HG02678 (cell line): ENCODE results near the gene TRIM67.
"Not testable (repeated sequence)": the region's sequence is repeated elsewhere in the genome, so short reads cannot be mapped to it uniquely, and the experiment has no call there.

ENCODE experiments used
- ATAC-seq: cut with Tn5 transposase; IDR thresholded peaks from one replicate; pipeline ENCODE4 v1.9.1; 2021; ENCODE audit warnings: mild to moderate bottlenecking, moderate library complexity; ENCODE audit not compliant: unreplicated experiment

Gene TRIM67

DNA sequence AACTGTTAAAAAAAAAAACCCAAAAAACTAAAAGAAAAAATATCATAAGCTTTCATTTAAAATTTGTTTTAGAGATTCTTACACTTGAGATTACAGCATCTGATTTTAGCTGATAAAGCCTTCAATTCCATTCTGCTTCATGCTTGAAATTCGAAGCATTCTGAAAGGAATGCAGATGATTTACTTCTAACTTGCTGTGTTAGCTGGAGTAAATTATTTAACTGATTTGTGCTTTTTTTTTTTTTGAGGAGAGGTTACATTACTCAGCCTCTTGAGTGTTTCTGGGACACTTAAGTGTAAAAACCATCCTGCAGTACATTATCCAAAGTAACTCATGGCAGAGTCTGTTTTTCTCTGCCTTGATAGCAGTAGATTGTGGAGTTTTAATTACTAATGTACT lies 4.5 kb upstream of the TRIM67 start:
- no peak for ATAC-seq

DNA sequence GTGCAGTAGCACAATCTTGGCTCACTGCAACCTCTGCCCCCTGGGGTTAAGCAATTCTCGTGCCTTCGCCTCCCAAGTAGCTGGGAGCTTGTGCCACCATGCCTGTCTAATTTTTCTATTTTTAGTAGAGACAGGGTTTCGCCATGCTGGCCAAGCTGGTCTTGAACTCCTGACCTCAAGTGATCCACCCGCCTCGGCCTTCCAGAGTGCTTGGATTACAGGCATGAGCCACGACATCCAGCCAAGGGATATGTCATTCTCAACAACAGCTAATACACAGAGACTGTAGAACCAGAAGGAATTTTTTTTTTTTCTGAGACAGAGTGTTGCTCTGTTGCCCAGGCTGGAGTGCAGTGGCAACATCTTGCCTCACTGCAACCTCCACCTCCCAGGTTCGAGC lies 3.7 kb upstream of the TRIM67 start:
- not testable (repeated sequence) for ATAC-seq

DNA sequence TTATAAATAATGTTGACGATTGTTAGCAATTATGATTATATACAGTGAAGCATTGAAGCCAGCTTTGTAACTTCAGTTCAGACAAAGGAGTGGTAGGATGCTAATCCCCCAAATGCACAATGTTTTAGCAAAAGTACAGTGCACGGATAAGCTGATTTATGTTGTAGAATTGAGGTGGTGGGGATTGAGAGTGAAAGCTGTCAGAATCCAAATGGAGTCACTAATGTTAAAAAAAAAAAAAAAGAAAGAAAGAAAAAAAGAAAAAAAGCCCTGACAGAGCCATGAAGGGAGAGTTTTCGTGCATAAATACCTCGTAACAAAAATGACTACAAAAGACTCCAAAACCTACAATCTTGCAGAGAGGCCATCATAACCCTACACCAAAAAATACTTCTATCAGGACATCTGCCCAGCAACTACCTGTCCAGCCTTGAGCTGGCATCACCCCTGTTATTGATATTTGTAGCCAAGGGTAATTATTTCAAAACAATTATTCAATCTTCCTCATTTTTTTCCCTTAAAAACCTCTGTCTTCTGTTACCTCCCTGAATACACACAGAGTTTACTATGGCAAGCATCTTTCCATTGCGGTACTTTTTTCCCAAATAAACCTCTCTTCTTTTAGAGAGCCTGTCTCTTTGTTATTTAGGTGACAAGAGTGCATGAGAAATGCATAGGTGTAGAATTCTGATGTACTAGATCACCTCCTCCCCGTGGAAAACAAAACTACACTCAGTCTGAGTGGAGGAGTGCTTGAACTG lies 2.5 kb upstream of the TRIM67 start:
- ATAC-seq = no peak

DNA sequence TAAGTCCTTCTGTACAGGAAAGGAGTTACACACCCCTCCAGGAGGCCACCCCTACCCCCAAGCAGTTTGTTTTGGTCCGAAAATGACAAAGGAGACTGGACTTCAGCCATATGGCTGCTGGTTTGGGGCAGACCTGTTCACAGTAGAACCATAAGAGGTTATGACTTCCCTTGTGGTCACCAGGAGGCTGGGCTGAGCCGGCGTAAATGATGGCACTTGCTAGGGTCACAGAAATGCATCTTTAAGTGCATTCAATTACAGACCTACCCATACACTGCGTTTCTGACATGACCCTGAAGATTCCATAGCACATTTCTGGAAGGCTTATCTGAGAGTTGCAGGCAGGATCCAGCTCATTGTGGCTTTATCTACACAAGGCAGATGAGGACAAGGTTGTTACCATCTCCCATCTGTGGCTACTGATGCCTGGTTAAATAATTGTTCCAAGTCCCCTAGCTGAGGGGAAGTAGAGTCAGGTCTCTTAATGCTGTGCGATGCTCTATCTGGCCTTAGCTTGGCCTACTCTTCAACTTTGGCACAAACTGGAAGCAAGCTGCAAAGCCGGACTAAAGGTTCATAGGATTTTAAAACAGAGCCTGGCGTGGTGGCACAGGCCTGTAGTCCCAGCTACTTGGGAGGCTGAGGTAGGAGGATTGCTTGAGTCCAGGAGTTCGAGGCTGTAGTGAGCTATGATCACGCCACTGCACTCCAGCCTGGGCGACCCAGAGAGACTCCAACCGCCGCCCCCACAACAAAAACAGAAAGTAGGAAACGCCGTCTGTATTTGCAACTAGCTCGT lies 1.7 kb upstream of the TRIM67 start:
- no peak for ATAC-seq

DNA sequence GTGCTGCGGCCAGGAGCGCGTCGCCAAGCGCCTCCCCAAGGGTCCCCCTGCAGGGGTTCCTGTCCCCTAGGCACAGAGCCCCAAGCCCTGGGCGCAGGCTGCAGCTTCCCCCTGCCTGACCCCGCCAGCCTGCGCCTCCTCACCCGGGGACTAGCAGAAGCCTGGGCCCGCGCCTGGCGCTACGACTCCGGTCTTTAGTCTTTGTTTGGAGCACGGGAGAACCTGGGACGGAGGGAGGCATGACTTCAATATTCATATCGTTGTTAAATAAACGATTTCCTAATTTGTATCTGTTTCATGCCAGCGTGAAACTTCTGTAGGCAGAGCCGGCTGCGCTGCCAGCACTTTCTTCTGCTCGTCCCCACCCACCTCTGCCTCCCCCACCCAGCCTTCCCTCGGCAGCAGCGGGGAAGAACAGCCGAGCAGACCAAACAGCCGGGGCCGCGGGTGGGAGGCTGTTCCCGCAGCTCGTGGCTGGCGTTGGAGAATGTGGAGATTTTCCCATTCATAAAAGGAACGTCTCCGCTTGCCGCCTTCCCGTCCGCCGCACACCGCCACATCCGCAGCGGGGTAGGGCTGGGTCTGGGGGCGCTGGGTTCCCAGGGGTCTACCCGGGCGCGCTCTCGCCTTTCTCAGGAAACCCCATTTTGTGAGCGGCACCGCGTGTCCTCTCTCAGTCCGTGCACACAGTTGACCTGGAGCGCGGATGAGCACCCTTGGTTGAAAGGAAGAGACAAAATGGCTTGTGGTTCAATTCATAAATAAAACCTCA lies 777 bp upstream of the TRIM67 start:
- ATAC-seq = no peak

DNA sequence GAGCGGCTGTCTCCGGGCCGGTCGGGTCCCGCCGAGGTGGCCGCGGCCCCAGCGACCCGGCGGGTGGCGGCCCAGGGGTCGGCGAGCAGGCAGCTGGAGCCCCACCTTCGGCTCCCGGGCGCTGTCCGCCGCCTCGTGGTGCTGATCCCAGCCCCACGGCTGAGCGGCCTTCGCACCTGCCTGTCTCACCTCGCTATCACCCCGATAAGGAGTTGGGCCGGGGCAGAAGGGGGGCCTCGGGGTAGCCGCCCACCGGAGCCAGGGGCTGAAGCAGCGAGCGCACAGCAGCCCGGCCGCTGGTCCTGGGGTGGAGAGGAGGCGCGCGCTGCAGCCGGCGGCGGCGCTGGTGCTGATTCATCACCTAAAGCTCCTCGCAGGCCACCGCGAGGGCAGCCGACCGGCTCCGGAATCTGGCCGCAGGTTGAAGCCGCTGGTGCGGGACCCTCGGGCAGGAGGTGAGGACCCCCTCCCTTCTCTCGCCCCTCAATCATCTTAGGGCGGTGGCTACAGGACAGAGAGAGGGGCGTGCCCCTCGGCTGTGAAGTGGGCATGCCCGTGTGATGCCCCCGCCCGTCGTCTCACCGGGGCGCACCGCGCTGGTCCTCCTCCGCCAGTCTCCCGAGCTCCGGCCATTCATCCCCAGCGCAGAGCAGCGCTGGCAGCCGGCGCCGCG lies 575 bp downstream of the TRIM67 start:
- ATAC-seq = no peak

DNA sequence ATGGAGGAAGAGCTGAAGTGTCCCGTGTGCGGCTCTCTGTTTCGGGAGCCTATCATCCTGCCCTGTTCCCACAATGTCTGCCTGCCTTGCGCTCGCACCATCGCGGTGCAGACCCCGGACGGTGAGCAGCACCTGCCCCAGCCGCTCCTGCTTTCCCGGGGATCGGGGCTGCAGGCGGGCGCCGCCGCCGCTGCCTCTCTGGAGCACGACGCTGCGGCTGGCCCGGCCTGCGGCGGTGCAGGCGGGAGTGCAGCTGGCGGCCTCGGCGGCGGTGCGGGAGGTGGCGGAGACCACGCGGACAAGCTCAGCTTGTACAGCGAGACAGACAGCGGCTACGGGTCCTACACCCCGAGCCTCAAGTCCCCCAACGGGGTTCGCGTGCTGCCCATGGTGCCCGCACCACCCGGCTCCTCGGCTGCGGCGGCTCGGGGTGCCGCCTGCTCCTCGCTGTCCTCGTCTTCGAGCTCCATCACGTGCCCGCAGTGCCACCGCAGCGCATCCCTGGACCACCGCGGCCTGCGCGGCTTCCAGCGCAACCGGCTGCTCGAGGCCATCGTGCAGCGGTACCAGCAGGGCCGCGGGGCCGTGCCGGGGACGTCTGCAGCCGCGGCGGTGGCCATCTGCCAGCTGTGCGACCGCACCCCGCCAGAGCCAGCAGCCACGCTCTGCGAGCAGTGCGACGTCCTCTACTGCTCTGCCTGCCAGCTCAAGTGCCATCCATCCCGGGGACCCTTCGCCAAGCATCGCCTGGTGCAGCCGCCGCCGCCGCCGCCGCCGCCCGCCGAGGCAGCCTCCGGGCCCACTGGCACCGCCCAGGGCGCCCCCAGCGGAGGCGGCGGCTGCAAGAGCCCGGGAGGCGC lies 1.3 kb downstream of the TRIM67 start:
- ATAC-seq = no peak

DNA sequence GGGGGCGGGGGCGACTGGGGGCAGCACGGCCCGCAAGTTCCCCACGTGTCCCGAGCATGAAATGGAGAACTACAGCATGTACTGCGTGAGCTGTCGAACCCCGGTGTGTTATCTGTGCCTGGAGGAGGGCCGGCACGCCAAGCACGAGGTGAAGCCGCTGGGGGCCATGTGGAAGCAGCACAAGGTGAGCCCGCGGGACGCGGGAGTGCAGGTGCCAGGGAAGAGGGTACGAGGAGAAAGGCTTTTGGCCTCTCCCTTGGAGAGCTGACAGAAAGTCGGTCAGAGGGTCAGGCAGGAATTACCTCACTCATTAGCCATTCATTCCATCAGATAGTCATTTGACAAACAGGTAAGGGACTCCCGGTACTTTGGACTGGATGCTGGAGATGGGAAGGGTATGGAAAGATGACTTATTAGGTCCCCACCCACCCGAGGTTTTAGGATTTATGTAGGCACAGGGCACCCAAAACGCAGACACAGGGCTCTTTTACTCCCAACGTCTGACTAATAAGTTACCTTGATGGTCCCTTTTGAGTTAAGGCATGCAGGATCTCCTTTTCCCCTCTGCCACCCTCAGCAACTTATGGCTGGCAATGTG lies 2.1 kb downstream of the TRIM67 start:
- no peak for ATAC-seq

DNA sequence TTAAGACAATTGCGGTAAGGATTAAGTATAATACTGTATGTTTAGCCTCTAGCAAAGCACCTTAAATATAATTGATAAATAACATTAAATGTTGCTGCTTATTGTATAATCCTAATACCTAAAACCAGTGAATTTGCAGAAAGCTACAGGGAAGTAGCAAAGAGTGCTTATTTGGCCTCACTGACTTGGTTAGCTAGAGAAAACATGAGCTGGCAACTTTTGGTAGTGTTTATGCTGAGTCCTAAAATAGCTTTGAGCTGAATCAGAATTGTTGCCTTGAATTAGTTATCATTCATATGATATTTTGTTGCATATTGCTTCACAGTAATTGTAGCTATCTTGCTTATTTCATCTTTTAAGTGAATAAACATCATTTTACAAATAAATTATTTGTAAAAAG lies 3.5 kb downstream of the TRIM67 start:
- no peak for ATAC-seq

DNA sequence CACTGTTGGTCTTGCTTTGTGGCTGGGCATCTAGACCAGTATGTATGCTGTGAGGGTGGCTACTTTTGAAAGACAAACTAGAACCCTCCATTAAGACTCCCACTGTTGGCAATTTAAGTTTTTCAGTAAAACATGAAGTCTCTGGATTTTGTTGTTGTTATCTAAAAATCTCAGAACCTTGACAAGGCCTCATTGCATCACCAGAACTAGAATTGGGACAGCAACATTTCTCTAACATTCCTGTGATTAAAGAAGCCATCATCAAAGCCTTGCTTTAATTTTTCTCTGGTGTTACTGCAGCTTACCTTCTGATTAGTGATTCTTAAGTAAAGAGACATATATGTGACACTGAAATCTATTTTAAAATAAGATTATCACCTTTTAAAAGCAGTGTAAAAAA lies 4.5 kb downstream of the TRIM67 start:
- ATAC-seq = no peak

DNA sequence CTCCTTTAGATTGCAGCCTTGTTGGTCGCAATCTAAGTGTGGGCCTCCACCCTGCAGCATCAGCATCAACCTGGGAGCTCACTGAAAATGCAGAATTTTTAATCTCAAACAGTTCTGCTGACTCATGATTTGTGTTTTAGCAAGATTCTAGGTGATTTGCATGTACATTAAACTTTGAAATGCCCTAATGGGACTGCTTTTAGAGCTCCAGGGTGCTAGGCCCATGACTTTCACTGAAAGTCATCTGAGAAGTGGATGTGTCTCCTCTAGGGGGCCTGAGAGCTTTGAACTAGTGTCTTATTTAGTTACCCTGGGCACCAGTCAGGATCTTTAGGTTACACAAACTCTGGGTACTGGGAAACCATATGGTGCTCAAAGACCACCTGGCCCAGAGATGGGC lies 9.0 kb downstream of the TRIM67 start:
- no peak for ATAC-seq

DNA sequence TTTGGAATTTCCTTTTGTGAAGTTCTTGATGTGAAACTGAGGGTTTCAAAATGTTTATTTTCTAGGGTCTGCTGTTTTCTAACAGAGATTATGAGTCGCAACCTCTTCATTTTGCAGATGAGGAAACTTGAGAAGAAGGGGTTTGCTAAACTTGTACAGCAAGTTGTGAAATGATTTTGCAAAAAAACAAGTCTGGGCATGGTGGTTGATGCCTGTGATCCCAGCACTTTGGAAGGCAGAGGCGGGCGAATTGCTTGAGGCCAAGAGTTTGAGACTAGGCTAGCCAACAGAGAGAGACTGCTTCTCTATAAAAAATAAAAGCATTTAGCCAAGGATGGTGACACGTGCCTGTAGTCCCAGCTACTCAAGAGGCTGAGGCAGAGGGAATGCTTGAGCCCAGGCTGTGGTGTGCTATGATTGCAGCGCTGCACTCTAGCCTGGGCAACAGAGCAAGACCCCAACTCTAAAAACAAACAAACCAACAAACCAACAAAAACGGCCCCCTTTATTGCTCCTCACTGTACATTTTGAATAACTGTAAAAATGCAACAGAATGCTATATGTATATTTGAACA lies 9.9 kb downstream of the TRIM67 start:
- ATAC-seq = no peak

DNA sequence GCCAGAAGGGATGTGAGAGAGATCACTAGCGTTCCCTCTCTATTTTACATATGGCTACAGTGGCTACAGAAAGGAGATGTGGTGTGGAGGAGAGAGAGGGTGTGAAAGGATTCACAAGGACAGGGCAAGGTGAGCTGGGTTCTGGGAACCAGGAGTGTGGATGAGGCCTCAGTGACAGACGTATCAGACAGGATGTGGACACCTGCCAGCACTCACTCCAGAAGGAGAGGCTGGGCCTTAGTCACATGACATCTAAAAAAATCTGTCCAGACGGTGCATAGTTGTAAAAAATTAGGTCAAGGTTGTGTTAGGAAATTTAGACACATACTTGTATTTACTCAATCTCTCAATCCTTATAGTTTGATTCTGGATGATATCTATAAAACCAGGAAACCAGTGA lies 10.6 kb downstream of the TRIM67 start:
- ATAC-seq = no peak

DNA sequence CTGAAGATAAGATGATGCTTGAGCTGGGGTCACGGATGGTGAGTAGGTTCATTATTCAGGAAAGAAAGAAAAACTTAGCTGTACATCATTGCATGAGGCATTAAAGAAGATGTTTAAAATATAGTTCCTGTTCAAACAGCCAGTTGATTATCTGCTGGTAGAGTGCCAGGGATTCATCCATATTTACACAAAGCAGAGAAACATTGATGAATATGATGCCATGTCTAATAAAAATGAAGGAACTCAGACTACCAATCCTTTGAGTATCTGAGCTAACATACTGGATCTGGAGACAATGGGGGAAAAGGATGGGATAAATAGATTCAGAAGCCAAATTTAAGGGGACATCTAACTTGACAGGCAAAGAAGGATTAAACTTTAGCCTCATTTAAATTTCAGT lies 14.6 kb downstream of the TRIM67 start:
- ATAC-seq = no peak

DNA sequence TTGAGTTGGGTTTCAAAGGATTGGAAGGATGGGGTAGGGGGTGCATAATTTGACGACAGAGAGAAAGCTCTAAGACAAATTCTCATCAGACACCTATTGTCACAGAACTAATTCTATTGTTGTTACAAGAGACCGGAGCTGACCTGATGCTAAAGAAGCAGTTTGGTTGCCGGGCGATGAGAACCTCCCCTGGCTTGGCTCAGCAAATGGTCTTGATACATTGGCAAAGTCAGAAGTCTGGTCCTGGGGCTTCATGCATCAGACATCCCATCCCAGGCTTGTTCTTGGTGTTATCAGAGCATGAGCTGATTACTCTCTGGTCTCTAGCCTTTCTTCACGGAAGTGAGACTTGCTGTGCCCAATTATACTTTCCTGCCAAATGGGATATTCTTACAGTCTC lies 15.4 kb downstream of the TRIM67 start:
- no peak for ATAC-seq

DNA sequence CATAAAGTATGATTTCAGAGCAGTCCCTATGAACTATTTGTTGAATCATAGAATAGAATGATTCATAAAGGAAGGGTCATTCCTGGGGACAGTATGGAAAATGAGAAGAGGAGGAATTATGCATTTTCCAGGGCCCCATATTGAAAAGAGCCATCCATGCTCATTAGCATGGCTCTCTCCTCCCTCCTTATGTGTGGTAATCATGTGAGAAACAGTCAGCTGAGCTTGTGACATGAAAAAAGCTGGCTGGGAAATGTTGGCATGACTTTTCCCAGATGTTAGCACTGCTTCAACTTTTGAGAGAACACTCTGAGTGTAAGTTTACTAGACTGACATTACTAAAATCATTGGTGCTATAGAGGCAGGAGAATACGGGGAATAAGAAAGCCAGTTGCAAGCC lies 16.1 kb downstream of the TRIM67 start:
- no peak for ATAC-seq

DNA sequence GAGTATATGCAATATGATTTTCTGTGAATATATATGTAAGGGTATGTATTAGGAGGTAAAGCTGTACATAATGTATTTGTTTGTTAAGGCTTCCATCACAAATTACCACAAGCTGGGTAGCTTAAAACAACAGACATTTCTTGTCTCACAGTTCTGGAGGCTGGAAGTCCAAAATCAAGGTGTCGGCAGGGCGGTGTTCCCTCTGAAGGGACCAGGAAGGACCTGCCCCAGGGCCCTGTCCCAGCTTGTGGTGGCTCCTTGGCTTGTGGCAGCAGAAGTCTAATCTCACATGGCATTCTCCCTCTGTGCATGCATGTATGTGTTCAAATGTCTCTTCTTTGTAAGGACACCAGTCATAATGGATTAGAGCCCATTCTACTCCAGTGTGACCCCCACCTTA lies 17.1 kb downstream of the TRIM67 start:
- no peak for ATAC-seq

DNA sequence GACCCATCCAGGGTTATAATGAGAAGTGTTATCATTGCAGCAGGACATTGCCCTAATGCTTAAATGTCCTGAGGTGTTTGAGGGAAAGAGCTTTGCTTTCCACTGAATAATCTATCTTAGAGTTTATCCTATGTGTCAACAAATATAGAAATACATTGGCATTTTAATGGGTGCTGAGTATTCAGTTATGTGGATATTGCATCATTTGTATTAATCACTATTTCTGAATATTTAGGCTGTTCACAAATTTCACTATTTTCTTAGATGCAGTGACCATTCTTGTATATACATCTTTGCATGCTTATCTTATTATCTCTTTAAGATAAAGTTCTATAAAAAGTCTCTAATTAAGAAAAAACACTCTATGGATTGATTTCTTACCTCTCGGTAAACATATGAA lies 18.2 kb downstream of the TRIM67 start:
- no peak for ATAC-seq

DNA sequence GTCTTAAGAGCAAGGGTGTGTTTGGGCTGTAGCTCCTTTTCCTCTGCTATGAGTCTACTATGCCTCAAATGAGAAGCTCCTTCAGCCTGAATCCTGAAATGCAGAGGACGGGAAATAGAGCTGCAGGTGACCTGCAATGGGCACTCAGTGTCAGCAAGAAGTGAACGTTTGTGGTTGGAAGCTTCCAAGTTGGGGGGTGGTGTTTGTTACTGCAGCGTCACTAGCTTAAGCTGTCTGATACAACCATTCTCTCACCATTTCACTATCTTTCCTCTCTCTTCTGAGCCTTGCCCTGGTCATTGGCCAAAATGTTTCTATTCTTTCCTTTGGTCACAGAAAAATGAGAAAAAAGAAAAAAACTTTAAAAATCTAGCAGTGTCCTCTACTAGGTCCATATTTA lies 19.4 kb downstream of the TRIM67 start:
- ATAC-seq = no peak

DNA sequence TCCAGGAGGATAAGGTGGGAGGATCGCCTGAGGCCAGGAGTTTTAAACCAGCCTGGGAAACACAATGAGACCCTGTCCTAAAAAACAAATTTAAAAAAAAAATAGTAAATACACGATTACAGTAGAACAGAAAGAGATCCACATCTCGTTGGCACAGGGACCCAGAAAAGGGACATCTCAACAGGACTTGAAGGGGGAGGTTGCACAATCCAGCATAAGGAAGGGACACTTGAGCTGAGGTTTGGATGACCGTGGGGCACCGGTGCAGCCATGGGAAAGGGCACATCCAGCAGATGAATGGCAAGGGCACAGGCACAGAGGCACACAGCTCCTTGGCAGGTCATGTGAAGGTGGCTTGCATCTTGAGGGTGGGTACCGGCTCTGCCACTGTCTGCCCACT lies 20.5 kb downstream of the TRIM67 start:
- ATAC-seq = no peak
